K562 (cell line): ENCODE results near the gene UBQLN3. TPM values are rescaled to one million over a fixed set of nuclear protein-coding genes. Genes with fewer than 3 reads are reported as not detected.
A peak's percentile ranks its signal among the peaks of the same experiment; 100 is the strongest.

Experiments used
- BRF1 ChIP-seq: IDR thresholded peaks from 3 replicates; pipeline ENCODE4 v1.6.1; 2011; ENCODE audit warnings: borderline replicate concordance, mild to moderate bottlenecking; ENCODE audit not compliant: insufficient read length; ENCODE audit errors: extremely low read depth
- GTF2A2 ChIP-seq: IDR thresholded peaks from 2 replicates; pipeline ENCODE4 v1.6.1; 2016; ENCODE audit warnings: mild to moderate bottlenecking, missing genetic modification characterization, missing compliant biosample characterization
- MEF2D ChIP-seq: conservative IDR thresholded peaks from 2 replicates; pipeline ENCODE4 v1.6.1; 2016; ENCODE audit warnings: low read depth, missing genetic modification characterization, missing compliant biosample characterization
- RFX1 ChIP-seq: fragments of 450-650 bp; IDR thresholded peaks from 2 replicates; pipeline ENCODE4 v1.6.1; 2016; ENCODE audit warnings: mild to moderate bottlenecking, moderate library complexity
- SNAPC5 ChIP-seq: fragments of 250-450 bp; sonication (Bioruptor Pico); IDR thresholded peaks from 2 replicates; pipeline ENCODE4 v1.8.0; 2021; ENCODE audit warnings: moderate library complexity, mild to moderate bottlenecking, inconsistent platforms
- SNRNP70 ChIP-seq: fragments of 200-400 bp; formaldehyde crosslinking; optimal IDR thresholded peaks from 2 replicates; pipeline ENCODE3; 2017; ENCODE audit warnings: low read depth, low read length
- SREBF2 ChIP-seq: sonication (generic); formaldehyde crosslinking; IDR thresholded peaks from 2 replicates; pipeline ENCODE4 v1.4.0; 2020; ENCODE audit warnings: mild to moderate bottlenecking, missing genetic modification reagents
- TAF9B ChIP-seq: fragments of 450-650 bp; IDR thresholded peaks from 2 replicates; pipeline ENCODE4 v1.6.1; 2018; ENCODE audit warnings: mild to moderate bottlenecking; ENCODE audit not compliant: partially characterized antibody
- ZNF174 ChIP-seq: fragments of 250-450 bp; sonication (Bioruptor Pico); IDR thresholded peaks from 2 replicates; pipeline ENCODE4 v1.4.0; 2020; ENCODE audit warnings: mild to moderate bottlenecking
- ZNF274 ChIP-seq: IDR thresholded peaks from 2 replicates; pipeline ENCODE4 v1.6.1; 2011; ENCODE audit warnings: low read depth, mild to moderate bottlenecking, low read length, moderate library complexity, borderline replicate concordance
- ZNF561 ChIP-seq: fragments of 450-650 bp; formaldehyde crosslinking; conservative IDR thresholded peaks from 2 replicates; pipeline ENCODE4 v1.4.0; 2020; ENCODE audit warnings: mild to moderate bottlenecking, moderate library complexity
- ZNF76 ChIP-seq: fragments of 250-450 bp; sonication (Bioruptor Pico); IDR thresholded peaks from 2 replicates; pipeline ENCODE4 v1.4.0; 2020; ENCODE audit warnings: mild to moderate bottlenecking, moderate library complexity, borderline replicate concordance
- ZNF764 ChIP-seq: fragments of 250-450 bp; sonication (Bioruptor Pico); IDR thresholded peaks from 2 replicates; pipeline ENCODE4 v1.4.0; 2020; ENCODE audit warnings: low read depth, mild to moderate bottlenecking, moderate library complexity
- ZSCAN32 ChIP-seq: fragments of 450-650 bp; formaldehyde crosslinking; IDR thresholded peaks from 2 replicates; pipeline ENCODE4 v1.4.0; 2020; ENCODE audit warnings: mild to moderate bottlenecking, moderate library complexity
- polyA plus RNA-seq, 8 experiments: library from polyadenylated mRNA; depleted of rRNA in 4 of 8; stranded (reverse) in 5 of 8; unstranded in 3 of 8; fragments of >200 nt; fragmentation: Nextera tagmentation in 2 of 8; fragmentation: Illumina TruSeq in 1 of 8; extraction: Ambion mirVana in 2 of 8; extraction: Trizol in 1 of 8; gene quantifications; 2 replicates each; pipeline versions ENCODE4 v1.2.1 to v1.2.3, GENCODE V29; 2011 to 2014; ENCODE audit warnings: inconsistent platforms in 1 of 8, missing spikeins in 1 of 8
- total RNA-seq, 7 experiments: library from RNA; depleted of rRNA in 6 of 7; stranded (reverse); fragments of >200 nt in 6 of 7; fragmentation: Illumina TruSeq in 2 of 7; extraction: Trizol in 2 of 7; gene quantifications; 2 replicates each; pipeline versions ENCODE4 v1.2.1 to v1.2.3, GENCODE V29; 2011 to 2021; ENCODE audit warnings: low replicate concordance in 1 of 7
- TF ChIP-seq, protein P1 (sequence below): fragments of 450-650 bp; IDR thresholded peaks from 2 replicates; pipeline ENCODE4 v1.6.1; 2018; ENCODE audit warnings: mild to moderate bottlenecking, low read depth; ENCODE audit not compliant: partially characterized antibody
- TF ChIP-seq, protein P2 (sequence below): fragments of 150-350 bp; conservative IDR thresholded peaks from 2 replicates; pipeline ENCODE4 v1.6.1; 2014; ENCODE audit warnings: low read length
- TF ChIP-seq, protein P3 (sequence below): fragments of 450-650 bp; IDR thresholded peaks from 2 replicates; pipeline ENCODE4 v1.6.1; 2016; ENCODE audit warnings: antibody characterized with exemption
- TF ChIP-seq, protein P4 (sequence below): fragments of 450-650 bp; IDR thresholded peaks from 2 replicates; pipeline ENCODE4 v1.6.1; 2017; ENCODE audit warnings: antibody characterized with exemption, mild to moderate bottlenecking

UBQLN3 gene
- total and polyA plus RNA-seq, 9 of the 15 experiments (the other 6 are each of a cell fraction or from before 2014, with no cell fraction given): 0.01 to 0.27 TPM; not detected in 7

DNA sequence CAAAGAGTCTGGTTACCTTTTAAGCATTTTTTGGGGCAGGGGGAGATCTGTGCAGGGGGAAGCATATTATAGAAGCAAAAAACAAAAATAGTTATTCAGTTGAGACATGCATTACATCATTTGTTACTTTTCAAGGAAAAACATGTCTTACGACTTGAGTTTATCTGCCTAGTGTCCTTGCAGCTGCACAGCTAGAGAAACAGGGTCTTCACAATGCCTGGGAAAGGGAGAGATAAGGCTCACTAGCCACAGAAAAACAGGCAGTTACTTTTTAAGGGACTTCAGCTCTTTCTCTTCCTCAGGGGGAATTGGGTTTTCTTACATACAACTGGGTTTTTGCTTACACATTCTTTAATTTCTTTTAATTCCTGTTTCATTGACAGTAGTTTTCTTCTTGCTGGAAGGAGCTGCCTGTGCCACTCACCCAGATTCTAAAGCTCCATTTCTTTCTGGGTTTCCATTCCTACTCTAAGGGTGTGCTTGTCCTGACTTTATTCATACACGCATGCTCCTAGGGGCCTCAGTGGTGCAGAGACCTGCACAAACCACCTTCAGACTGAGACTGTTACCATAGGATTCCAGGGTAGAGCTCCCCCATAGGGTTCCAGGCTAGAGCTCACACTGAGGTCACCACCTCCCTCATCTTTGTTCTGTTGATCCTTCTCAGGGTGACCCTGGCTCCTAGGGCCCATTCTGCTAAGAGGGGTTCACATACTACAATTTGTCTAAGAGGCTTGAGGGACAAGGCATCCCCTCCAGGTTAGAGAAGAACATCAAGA is 21.5 kb upstream of the UBQLN3 start (continued):
- TF ChIP-seq, protein P1, sequence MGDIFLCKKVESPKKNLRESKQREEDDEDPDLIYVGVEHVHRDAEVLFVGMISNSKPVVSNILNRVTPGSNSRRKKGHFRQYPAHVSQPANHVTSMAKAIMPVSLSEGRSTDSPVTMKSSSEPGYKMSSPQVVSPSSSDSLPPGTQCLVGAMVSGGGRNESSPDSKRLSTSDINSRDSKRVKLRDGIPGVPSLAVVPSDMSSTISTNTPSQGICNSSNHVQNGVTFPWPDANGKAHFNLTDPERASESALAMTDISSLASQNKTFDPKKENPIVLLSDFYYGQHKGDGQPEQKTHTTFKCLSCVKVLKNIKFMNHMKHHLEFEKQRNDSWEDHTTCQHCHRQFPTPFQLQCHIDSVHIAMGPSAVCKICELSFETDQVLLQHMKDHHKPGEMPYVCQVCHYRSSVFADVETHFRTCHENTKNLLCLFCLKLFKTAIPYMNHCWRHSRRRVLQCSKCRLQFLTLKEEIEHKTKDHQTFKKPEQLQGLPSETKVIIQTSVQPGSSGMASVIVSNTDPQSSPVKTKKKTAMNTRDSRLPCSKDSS: no peak
- no peak for TF ChIP-seq ZNF764 (CRISPR knock-in tag)
- no peak for TF ChIP-seq ZNF561 (CRISPR knock-in tag)
- TF ChIP-seq ZSCAN32 (CRISPR knock-in tag): no peak
- TF ChIP-seq, protein P2, sequence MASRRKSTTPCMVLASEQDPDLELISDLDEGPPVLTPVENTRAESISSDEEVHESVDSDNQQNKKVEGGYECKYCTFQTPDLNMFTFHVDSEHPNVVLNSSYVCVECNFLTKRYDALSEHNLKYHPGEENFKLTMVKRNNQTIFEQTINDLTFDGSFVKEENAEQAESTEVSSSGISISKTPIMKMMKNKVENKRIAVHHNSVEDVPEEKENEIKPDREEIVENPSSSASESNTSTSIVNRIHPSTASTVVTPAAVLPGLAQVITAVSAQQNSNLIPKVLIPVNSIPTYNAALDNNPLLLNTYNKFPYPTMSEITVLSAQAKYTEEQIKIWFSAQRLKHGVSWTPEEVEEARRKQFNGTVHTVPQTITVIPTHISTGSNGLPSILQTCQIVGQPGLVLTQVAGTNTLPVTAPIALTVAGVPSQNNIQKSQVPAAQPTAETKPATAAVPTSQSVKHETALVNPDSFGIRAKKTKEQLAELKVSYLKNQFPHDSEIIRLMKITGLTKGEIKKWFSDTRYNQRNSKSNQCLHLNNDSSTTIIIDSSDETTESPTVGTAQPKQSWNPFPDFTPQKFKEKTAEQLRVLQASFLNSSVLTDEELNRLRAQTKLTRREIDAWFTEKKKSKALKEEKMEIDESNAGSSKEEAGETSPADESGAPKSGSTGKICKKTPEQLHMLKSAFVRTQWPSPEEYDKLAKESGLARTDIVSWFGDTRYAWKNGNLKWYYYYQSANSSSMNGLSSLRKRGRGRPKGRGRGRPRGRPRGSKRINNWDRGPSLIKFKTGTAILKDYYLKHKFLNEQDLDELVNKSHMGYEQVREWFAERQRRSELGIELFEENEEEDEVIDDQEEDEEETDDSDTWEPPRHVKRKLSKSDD: no peak
- no peak for TF ChIP-seq TAF9B
- peak; percentile 43; the same call in 1 of the 2 replicates for TF ChIP-seq RFX1
- no peak for TF ChIP-seq BRF1
- TF ChIP-seq SNRNP70: no peak
- TF ChIP-seq, protein P3, sequence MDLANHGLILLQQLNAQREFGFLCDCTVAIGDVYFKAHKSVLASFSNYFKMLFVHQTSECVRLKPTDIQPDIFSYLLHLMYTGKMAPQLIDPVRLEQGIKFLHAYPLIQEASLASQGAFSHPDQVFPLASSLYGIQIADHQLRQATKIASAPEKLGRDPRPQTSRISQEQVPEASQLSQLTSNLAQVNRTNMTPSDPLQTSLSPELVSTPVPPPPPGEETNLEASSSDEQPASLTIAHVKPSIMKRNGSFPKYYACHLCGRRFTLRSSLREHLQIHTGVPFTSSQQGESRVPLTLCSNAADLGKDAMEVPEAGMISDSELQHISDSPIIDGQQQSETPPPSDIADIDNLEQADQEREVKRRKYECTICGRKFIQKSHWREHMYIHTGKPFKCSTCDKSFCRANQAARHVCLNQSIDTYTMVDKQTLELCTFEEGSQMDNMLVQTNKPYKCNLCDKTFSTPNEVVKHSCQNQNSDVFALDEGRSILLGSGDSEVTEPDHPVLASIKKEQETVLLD: no peak
- no peak for TF ChIP-seq ZNF274
- no peak for TF ChIP-seq ZNF174 (CRISPR knock-in tag)
- TF ChIP-seq, protein P4, sequence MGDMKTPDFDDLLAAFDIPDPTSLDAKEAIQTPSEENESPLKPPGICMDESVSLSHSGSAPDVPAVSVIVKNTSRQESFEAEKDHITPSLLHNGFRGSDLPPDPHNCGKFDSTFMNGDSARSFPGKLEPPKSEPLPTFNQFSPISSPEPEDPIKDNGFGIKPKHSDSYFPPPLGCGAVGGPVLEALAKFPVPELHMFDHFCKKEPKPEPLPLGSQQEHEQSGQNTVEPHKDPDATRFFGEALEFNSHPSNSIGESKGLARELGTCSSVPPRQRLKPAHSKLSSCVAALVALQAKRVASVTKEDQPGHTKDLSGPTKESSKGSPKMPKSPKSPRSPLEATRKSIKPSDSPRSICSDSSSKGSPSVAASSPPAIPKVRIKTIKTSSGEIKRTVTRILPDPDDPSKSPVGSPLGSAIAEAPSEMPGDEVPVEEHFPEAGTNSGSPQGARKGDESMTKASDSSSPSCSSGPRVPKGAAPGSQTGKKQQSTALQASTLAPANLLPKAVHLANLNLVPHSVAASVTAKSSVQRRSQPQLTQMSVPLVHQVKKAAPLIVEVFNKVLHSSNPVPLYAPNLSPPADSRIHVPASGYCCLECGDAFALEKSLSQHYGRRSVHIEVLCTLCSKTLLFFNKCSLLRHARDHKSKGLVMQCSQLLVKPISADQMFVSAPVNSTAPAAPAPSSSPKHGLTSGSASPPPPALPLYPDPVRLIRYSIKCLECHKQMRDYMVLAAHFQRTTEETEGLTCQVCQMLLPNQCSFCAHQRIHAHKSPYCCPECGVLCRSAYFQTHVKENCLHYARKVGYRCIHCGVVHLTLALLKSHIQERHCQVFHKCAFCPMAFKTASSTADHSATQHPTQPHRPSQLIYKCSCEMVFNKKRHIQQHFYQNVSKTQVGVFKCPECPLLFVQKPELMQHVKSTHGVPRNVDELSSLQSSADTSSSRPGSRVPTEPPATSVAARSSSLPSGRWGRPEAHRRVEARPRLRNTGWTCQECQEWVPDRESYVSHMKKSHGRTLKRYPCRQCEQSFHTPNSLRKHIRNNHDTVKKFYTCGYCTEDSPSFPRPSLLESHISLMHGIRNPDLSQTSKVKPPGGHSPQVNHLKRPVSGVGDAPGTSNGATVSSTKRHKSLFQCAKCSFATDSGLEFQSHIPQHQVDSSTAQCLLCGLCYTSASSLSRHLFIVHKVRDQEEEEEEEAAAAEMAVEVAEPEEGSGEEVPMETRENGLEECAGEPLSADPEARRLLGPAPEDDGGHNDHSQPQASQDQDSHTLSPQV: peak; percentile 32; the same call in 1 of the 2 replicates
- TF ChIP-seq ZNF76 (CRISPR knock-in tag): no peak
- TF ChIP-seq SNAPC5 (CRISPR knock-in tag): no peak
- no peak for TF ChIP-seq SREBF2 (CRISPR knock-in tag)
- TF ChIP-seq GTF2A2 (tag): no peak
- TF ChIP-seq MEF2D (tag): no peak
